HCT116 (cell line): ENCODE measurements around the gene TCERG1L. TPM values are rescaled to one million over a fixed set of nuclear protein-coding genes. Genes with fewer than 3 reads are reported as not detected.

Source experiments
- ATAC-seq: fragments of 200-7000 bp; cut with Tn5 transposase; 2 replicates; pipeline ENCODE4 v1.9.1; 2020; ENCODE audit warnings: mild to moderate bottlenecking, moderate library complexity
- BruUV-seq: library from RNA; stranded (reverse); fragments of 400-500 nt; replicated peaks from 2 replicates; lab custom pipeline; 2021; lab: Mats Ljungman, UMichigan
- CTCF ChIA-PET: fragments of 300-600 bp; sonication (Branson Sonifier 250); formaldehyde crosslinking; loops from one replicate; lab custom pipeline; 2021; ENCODE audit warnings: antibody characterized with exemption; lab: Charles Lee
- POLR2A ChIA-PET: fragments of 300-600, 350-600 bp; sonication (Branson Sonifier 250); formaldehyde crosslinking; loops from one replicate; lab custom pipeline; 2021; ENCODE audit warnings: antibody characterized with exemption; lab: Charles Lee
- RAD21 ChIA-PET, 2 experiments: fragments of 300-600 bp; sonication (Branson Sonifier 250); formaldehyde crosslinking; loops; one replicate each; lab custom pipeline; 2023; ENCODE audit warnings: low total read pairs in 2 of 2; ENCODE audit not compliant: uncharacterized antibody in 2 of 2, unreplicated experiment in 2 of 2, low non-redundant PET in 1 of 2; lab: Charles Lee
- DNase-seq: peaks from one replicate; pipeline ENCODE4 v3.0.0-alpha.2; 2010; ENCODE audit warnings: low read depth, low spot score
- H2AFZ ChIP-seq: fragments of 200-600 bp; shearing (Covaris generic), sonication (generic); 2 replicates; pipeline ENCODE4 v1.6.1; 2017; ENCODE audit warnings: low read depth, mixed run types, mixed read lengths, antibody characterized with exemption, low read length; ENCODE audit not compliant: poor library complexity, severe bottlenecking
- H3K27ac ChIP-seq: 2 replicates; pipeline ENCODE4 v1.5.1; 2012; ENCODE audit warnings: low read depth, low read length
- H3K27me3 ChIP-seq: fragments of 200-600 bp; sonication (generic); 2 replicates; pipeline ENCODE4 v1.6.1; 2016; ENCODE audit warnings: mixed run types, low read length, mixed read lengths; ENCODE audit not compliant: insufficient read depth
- H3K36me3 ChIP-seq, 2 experiments: fragments of 200-500 bp in 1 of 2; fragments of 200-600 bp in 1 of 2; sonication (Bioruptor generic) in 1 of 2; sonication (generic) in 1 of 2; 2 replicates each; pipeline versions ENCODE4 v1.5.1 to v1.6.1; 2014 to 2016; ENCODE audit warnings: low read length in 2 of 2, inconsistent platforms in 1 of 2, mixed read lengths in 1 of 2, mixed run types in 1 of 2; ENCODE audit not compliant: insufficient read depth in 2 of 2, control insufficient read depth in 1 of 2
- H3K4me1 ChIP-seq, 2 experiments: fragments of 200-600 bp in 1 of 2; sonication (generic) in 1 of 2; 2 replicates each; pipeline versions ENCODE4 v1.5.1 to v1.6.1; 2012 to 2017; ENCODE audit warnings: low read length in 2 of 2, inconsistent platforms in 1 of 2, mild to moderate bottlenecking in 1 of 2, mixed read lengths in 1 of 2, mixed run types in 1 of 2, moderate library complexity in 1 of 2; ENCODE audit not compliant: insufficient read depth in 2 of 2, control insufficient read depth in 1 of 2
- H3K4me2 ChIP-seq: fragments of 200-600 bp; sonication (generic); 2 replicates; pipeline ENCODE4 v1.6.1; 2017; ENCODE audit warnings: mixed run types, low read length, mixed read lengths
- H3K4me3 ChIP-seq, 2 experiments: fragments of 200-600 bp in 1 of 2; sonication (generic) in 1 of 2; replicated peaks in 1 of 2; 2 replicates each; pipeline ENCODE4 v1.5.1; 2011 to 2016; ENCODE audit warnings: low read length in 2 of 2, control low read depth in 1 of 2, low read depth in 1 of 2, mild to moderate bottlenecking in 1 of 2, mixed read lengths in 1 of 2, mixed run types in 1 of 2
- H3K79me2 ChIP-seq: fragments of 200-600 bp; sonication (generic); 2 replicates; pipeline ENCODE4 v1.6.1; 2017; ENCODE audit warnings: mild to moderate bottlenecking, mixed run types, low read length, moderate library complexity, mixed read lengths; ENCODE audit not compliant: insufficient read depth
- H3K9ac ChIP-seq: fragments of 200-600 bp; sonication (generic); 2 replicates; pipeline ENCODE4 v1.6.1; 2016; ENCODE audit warnings: low read length, mixed read lengths
- H3K9me2 ChIP-seq: fragments of 200-600 bp; sonication (generic), shearing (Covaris generic); 2 replicates; pipeline ENCODE4 v1.6.1; 2017; ENCODE audit warnings: mixed run types, mild to moderate bottlenecking, moderate library complexity; ENCODE audit not compliant: insufficient read depth
- H3K9me3 ChIP-seq, 2 experiments: fragments of 200-500 bp in 1 of 2; fragments of 200-600 bp in 1 of 2; sonication (Bioruptor generic) in 1 of 2; sonication (generic) in 1 of 2; 2 replicates each; pipeline ENCODE4 v1.6.1; 2014 to 2017; ENCODE audit warnings: low read length in 2 of 2, mixed read lengths in 2 of 2, inconsistent platforms in 1 of 2, low read depth in 1 of 2, mild to moderate bottlenecking in 1 of 2, mixed run types in 1 of 2, moderate library complexity in 1 of 2; ENCODE audit not compliant: control insufficient read depth in 1 of 2, insufficient read depth in 1 of 2
- H4K20me1 ChIP-seq: fragments of 200-600 bp; sonication (generic), shearing (Covaris generic); 2 replicates; pipeline ENCODE4 v1.6.1; 2017; ENCODE audit warnings: mixed run types, mild to moderate bottlenecking, moderate library complexity; ENCODE audit not compliant: insufficient read depth
- CBX3 ChIP-seq: IDR thresholded peaks from 2 replicates; pipeline ENCODE4 v1.6.1; 2012; ENCODE audit warnings: low read depth
- CEBPB ChIP-seq: IDR thresholded peaks from 2 replicates; pipeline ENCODE4 v1.6.1; 2012; ENCODE audit warnings: low read depth
- EGR1 ChIP-seq: IDR thresholded peaks from 2 replicates; pipeline ENCODE4 v1.6.1; 2012; ENCODE audit warnings: low read depth
- EZH2 ChIP-seq: fragments of 200-600 bp; sonication (generic); IDR thresholded peaks from 2 replicates; pipeline ENCODE4 v1.6.1; 2017; ENCODE audit warnings: antibody characterized with exemption, mixed run types
- EZH2phosphoT487 ChIP-seq: fragments of 200-600 bp; IDR thresholded peaks from 2 replicates; pipeline ENCODE4 v1.6.1; 2018; ENCODE audit warnings: antibody characterized with exemption, borderline replicate concordance
- JUND ChIP-seq: IDR thresholded peaks from 2 replicates; pipeline ENCODE4 v1.6.1; 2012
- POLR2AphosphoS5 ChIP-seq: IDR thresholded peaks from 2 replicates; pipeline ENCODE4 v1.6.1; 2011; ENCODE audit warnings: mild to moderate bottlenecking, low read depth, low read length, moderate library complexity
- RAD21 ChIP-seq: IDR thresholded peaks from 2 replicates; pipeline ENCODE4 v1.6.1; 2012; ENCODE audit warnings: low read depth, mild to moderate bottlenecking
- SIN3A ChIP-seq: IDR thresholded peaks from 2 replicates; pipeline ENCODE4 v1.6.1; 2012; ENCODE audit warnings: low read depth
- SP1 ChIP-seq: IDR thresholded peaks from 2 replicates; pipeline ENCODE4 v1.6.1; 2012; ENCODE audit warnings: low read depth
- TCF7L2 ChIP-seq: IDR thresholded peaks from 2 replicates; pipeline ENCODE4 v1.7.0; 2011; ENCODE audit warnings: borderline replicate concordance, inconsistent platforms; ENCODE audit not compliant: insufficient read depth, insufficient read length; ENCODE audit errors: extremely low read depth
- YY1 ChIP-seq: IDR thresholded peaks from 2 replicates; pipeline ENCODE4 v1.6.1; 2011; ENCODE audit warnings: low read length, low read depth, moderate library complexity, mild to moderate bottlenecking; ENCODE audit not compliant: insufficient replicate concordance; ENCODE audit errors: extremely low read depth
- ZFX ChIP-seq: fragments of 450-650 bp; IDR thresholded peaks from 2 replicates; pipeline ENCODE4 v1.6.1; 2017
- ZNF274 ChIP-seq: fragments of 200-500 bp; sonication (Bioruptor generic); IDR thresholded peaks from 2 replicates; pipeline ENCODE4 v1.6.1; 2014; ENCODE audit warnings: mild to moderate bottlenecking, low read depth, low read length, inconsistent platforms
- intact Hi-C: fragments of 100-400 bp; cut with micrococcal nuclease; formaldehyde crosslinking; loops from 2 replicates; pipeline ENCODE4 v1.10.0; 2022
- total RNA-seq: library from RNA; stranded (reverse); gene quantifications from one replicate; pipeline ENCODE4 v1.2.1, GENCODE V29; 2021; ENCODE audit not compliant: unreplicated experiment
- TF ChIP-seq, protein P1 (sequence below), 3 experiments: fragments of 200-600 bp in 1 of 3; sonication (generic) in 1 of 3; IDR thresholded peaks in 2 of 3; conservative IDR thresholded peaks in 1 of 3; 2 replicates each; pipeline ENCODE4 v1.5.1; 2012 to 2017; ENCODE audit warnings: low read depth in 2 of 3, low read length in 2 of 3, antibody characterized with exemption in 1 of 3, borderline replicate concordance in 1 of 3, control low read depth in 1 of 3, mild to moderate bottlenecking in 1 of 3, mixed read lengths in 1 of 3, mixed run types in 1 of 3, moderate library complexity in 1 of 3; ENCODE audit not compliant: insufficient read depth in 1 of 3
- TF ChIP-seq, protein P2 (sequence below): IDR thresholded peaks from 2 replicates; pipeline ENCODE4 v1.6.1; 2011; ENCODE audit warnings: mild to moderate bottlenecking, low read length, moderate library complexity; ENCODE audit not compliant: insufficient replicate concordance; ENCODE audit errors: extremely low read depth
- TF ChIP-seq, protein P3 (sequence below): IDR thresholded peaks from 2 replicates; pipeline ENCODE4 v1.6.1; 2012

Gene TCERG1L
- total RNA-seq, 1 experiment from 2014 or later, result not detected

DNA sequence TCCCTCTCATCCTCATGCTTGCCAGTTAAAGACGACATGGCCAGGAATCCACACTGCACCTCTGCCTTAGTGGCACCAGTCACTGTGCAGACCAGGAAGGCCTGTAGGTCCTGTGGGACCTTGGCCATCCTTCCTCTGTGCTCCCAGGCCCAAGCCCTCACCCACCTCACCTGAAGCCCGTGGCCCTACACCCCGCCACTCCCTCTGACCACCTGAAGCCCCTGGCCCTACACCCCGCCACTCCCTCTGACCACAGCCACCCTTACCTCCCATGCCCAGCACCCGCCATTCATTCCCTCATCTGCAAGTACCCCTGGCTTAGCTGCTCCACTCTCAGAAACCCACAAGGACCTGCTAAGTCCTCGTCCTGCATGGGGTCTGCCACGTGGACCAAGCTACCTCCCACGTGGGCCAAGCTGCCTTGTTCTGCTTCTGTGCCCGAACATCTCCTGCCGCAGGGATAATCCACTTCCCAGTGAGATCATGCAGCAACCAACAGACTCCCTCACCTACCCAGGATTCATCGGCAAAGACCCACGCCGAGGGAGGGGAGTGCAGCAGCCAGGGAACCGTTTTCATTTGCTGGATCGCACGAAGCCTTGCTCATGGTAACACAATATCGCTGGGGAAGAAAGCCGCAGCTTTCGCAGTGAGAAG is 151.2 kb downstream of the TCERG1L start:
- TF ChIP-seq ZFX (no peak), YY1 (no peak), EGR1 (no peak), SIN3A (no peak), JUND (no peak)
- POLR2A ChIA-PET, result no interaction called here
- Histone ChIP-seq H2AFZ (no peak overlapping the region), H3K9ac (no peak overlapping the region), H4K20me1 (no peaks in the 10 kb centered on the region), H3K79me2 (no peaks in the 10 kb centered on the region), H3K9me3 (no peaks in the 10 kb centered on the region), H3K9me2 (no peaks in the 10 kb centered on the region), H3K4me2 (no peak overlapping the region), H3K27me3 (no peaks in the 10 kb centered on the region), H3K36me3 (no peaks in the 10 kb centered on the region), H3K4me3 (no peak overlapping the region), H3K4me1 (no peaks in the 10 kb centered on the region), H3K27ac (no peak overlapping the region)
- ATAC-seq (no peak), DNase-seq (no peak)
- intact Hi-C loops, result no loop called here
- CTCF ChIA-PET, result no interaction called here
- RAD21 ChIA-PET, result no interaction called here
- BruUV-seq, result no TSS peak

DNA sequence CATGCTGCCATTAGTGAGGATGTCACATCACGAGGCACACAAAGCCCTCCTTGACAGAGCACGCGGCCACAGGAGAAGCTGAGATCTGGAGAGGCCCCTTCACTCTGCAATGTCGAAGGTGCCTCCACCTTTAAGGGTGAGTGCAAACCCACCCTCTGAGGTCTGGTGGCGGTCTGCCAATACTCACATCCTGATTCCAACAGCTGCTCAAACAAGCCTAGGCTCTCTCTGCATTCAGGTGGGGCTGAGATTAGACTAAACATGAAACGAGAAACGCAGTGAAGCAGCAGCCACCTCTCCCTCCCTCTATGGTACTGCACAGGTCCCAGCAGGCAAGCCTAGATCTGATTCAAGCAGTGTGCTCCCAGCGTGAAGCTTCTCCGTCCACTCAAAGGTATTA is 151.8 kb downstream of the TCERG1L start:
- H3K4me1 ChIP-seq, result no peaks in the 10 kb centered on the region
- TF ChIP-seq, protein P1, sequence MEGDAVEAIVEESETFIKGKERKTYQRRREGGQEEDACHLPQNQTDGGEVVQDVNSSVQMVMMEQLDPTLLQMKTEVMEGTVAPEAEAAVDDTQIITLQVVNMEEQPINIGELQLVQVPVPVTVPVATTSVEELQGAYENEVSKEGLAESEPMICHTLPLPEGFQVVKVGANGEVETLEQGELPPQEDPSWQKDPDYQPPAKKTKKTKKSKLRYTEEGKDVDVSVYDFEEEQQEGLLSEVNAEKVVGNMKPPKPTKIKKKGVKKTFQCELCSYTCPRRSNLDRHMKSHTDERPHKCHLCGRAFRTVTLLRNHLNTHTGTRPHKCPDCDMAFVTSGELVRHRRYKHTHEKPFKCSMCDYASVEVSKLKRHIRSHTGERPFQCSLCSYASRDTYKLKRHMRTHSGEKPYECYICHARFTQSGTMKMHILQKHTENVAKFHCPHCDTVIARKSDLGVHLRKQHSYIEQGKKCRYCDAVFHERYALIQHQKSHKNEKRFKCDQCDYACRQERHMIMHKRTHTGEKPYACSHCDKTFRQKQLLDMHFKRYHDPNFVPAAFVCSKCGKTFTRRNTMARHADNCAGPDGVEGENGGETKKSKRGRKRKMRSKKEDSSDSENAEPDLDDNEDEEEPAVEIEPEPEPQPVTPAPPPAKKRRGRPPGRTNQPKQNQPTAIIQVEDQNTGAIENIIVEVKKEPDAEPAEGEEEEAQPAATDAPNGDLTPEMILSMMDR (IDR thresholded peaks at IDR 0.05 in 2 of 3, conservative IDR thresholded peaks at IDR 0.05 in 1 of 3; ENCODE audit: borderline replicate concordance in 1 of 3, insufficient read depth in 1 of 3, low read depth in 2 of 3, low read length in 2 of 3), result no peak
- no peak for TF ChIP-seq CBX3
- TF ChIP-seq SP1, result no peak
- TF ChIP-seq YY1, result no peak
- TF ChIP-seq ZNF274, result no peak
- no peak for TF ChIP-seq CEBPB
- no peak for TF ChIP-seq EGR1
- no peak for TF ChIP-seq POLR2AphosphoS5
- TF ChIP-seq TCF7L2, result no peak
- no peak for TF ChIP-seq RAD21
- TF ChIP-seq EZH2phosphoT487, result no peak
- TF ChIP-seq JUND, result no peak
- no peak for TF ChIP-seq ZFX
- TF ChIP-seq, protein P2, sequence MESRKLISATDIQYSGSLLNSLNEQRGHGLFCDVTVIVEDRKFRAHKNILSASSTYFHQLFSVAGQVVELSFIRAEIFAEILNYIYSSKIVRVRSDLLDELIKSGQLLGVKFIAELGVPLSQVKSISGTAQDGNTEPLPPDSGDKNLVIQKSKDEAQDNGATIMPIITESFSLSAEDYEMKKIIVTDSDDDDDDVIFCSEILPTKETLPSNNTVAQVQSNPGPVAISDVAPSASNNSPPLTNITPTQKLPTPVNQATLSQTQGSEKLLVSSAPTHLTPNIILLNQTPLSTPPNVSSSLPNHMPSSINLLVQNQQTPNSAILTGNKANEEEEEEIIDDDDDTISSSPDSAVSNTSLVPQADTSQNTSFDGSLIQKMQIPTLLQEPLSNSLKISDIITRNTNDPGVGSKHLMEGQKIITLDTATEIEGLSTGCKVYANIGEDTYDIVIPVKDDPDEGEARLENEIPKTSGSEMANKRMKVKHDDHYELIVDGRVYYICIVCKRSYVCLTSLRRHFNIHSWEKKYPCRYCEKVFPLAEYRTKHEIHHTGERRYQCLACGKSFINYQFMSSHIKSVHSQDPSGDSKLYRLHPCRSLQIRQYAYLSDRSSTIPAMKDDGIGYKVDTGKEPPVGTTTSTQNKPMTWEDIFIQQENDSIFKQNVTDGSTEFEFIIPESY, result no peak
- TF ChIP-seq, protein P3, sequence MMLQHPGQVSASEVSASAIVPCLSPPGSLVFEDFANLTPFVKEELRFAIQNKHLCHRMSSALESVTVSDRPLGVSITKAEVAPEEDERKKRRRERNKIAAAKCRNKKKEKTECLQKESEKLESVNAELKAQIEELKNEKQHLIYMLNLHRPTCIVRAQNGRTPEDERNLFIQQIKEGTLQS, result no peak
- TF ChIP-seq EZH2, result no peak

More for the DNA sequence above, 151.8 kb downstream of the TCERG1L start:
- DNase-seq (no peak), ATAC-seq (no peak)
- H4K20me1 ChIP-seq, result no peaks in the 10 kb centered on the region
- no peak overlapping the region for H3K4me2 ChIP-seq
- H3K4me3 ChIP-seq, result no peak overlapping the region
- H3K9me3 ChIP-seq, result no peaks in the 10 kb centered on the region
- H3K79me2 ChIP-seq, result no peaks in the 10 kb centered on the region
- CTCF ChIA-PET, result no interaction called here
- no peaks in the 10 kb centered on the region for H3K36me3 ChIP-seq
- no peak overlapping the region for H3K27ac ChIP-seq
- H2AFZ ChIP-seq, result no peak overlapping the region
- POLR2A ChIA-PET, result no interaction called here
- H3K9ac ChIP-seq, result no peak overlapping the region
- no peaks in the 10 kb centered on the region for H3K27me3 ChIP-seq
- RAD21 ChIA-PET, result no interaction called here
- H3K9me2 ChIP-seq, result no peaks in the 10 kb centered on the region
- intact Hi-C loops, result no loop called here
- no TSS peak for BruUV-seq
